ENCODE results near the gene DPH1.

Gene DPH1

DNA sequence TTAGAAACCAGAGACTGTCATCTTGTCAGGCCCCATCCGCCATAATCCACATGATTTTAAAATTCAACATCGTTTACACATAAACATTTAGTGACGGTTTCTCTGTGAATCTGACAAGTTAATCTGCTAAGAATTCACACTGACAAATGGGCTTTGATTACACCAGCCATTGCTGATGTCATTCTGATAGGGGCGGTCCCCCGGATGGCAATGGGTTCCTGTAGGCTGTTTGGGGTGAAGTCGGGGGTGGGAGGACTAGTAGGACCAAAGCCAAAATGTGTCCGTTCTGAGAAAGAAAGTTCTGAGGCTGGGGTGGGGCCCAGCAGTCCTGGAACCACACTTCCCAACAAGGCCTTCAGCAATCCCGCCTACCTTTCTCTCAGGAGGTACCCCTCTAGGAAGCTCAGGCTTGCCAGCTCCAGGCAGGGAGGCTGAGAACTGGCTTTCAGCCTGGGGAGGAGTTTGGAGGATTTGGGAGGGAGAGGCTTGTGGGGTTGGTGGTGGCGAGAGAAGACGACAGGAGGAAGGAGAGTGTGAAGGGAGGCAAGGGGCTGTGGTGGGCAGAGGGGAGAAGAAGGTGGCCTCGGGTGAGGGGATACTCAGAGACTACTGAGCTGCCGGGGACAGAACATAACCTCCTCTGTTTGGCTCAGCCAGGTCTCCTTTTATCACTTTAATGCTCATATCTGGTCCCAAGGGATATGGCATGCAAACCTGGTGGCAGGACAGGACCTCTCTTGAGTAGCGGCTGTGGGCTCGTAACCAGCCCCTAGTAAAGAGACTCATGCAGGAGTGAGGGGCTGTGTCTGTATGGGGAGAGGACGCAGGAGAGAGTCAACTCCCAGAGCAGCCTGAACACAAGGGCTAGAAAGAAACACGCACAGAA is 33.6 kb downstream of the DPH1 start:
- DNase-seq = no peak

DNA sequence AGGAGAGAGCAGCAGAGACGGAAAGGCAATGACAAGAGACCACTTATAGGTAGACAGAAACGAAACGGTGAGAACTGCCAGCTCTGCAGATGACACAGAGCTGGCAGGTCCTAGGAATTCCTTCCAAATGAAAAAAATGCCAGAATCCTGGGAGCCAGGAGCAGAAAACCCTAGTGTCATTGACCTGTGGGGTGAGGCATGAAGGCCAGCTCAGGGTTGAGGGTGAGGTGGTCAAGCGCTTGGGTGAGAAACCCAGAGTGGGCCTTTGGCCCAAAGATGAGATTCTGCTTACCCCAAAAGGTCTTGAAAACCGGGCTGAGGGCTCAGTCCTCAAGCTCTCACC is 34.2 kb downstream of the DPH1 start:
- no peak for DNase-seq

DNA sequence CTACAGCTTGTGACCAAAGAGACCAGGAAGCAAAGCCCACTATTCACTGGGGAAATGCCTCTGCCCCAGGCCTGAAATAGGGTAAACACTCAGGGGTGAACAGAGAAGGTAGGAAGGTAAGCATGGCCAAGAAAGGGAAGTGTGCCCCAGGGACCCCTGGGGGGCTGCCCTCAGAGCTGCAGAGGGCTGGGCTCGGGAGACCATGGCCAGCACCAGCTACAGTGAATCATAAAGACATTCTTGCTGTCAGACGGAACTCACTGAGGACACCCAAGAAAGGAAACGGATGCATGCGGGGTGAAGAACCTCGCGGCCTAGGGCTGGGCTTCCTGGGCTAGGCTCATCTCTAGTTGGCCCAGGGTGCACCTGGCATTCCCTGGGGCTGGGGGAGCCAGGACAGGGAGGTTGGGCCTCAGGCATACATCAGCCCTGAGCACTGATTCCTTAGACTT is 34.6 kb downstream of the DPH1 start:
- DNase-seq = no peak

DNA sequence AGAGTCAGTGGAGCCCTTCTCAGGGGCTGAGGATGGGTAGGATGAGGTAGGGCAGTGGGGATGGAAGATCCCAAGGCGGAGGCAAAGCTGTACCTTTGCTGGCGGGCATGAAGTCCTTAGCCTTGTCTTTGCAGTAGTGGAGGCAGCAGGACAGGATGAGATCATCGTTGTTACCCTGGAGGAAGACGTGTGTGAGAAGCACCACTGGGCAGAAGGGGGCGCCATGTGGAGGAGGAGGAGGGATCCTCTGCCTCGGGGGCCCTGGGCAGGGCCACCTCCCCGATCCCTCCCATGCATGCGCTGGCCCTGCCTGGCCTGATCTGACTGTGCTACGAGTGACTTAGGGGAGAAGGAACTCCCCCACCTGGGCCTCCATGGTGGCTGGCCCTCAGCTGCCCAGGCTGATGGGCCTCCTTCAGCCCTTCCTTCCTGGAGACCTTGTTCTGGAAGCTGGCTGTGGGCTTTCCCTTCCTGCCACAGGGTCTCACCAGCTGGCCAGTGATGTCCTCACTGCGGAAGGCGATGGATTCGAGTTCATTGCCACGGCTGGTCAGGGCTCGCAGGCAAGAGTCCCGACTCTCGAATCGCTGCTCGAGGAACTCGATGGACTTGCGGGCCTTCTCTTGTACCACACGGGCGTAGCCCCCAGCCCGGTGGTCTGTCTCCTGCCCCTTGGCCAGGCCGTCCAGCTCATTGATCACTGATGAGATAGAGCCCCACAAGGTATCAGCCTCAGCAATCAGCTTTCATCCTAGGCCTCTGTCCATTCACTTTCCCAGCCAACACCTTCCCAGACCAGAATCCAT is 35.2 kb downstream of the DPH1 start:
- peak in 1 of 2 donors; percentile 62 for DNase-seq

DNA sequence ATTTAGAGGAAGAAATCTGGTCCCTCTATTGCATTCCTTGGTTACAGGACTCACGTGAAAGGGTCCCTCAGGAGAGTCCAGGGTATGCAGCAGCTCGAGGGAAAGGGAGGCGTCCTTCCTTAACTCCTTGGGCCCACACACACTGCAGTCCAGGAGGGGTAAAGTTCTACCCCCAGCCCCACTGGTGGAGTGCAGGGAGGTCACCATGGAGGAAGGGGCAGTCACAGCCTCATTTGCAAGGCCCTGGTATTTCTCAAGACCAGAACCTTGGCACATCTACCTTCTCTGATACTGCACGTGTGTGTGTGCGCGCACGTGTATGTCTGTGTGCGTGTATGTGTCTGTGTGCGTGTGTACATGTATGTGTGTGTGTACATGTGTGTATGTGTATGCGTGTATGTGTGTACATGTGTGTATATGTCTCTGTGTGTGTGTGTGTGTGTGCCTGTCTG is 36.0 kb downstream of the DPH1 start:
- no peak for DNase-seq

DNA sequence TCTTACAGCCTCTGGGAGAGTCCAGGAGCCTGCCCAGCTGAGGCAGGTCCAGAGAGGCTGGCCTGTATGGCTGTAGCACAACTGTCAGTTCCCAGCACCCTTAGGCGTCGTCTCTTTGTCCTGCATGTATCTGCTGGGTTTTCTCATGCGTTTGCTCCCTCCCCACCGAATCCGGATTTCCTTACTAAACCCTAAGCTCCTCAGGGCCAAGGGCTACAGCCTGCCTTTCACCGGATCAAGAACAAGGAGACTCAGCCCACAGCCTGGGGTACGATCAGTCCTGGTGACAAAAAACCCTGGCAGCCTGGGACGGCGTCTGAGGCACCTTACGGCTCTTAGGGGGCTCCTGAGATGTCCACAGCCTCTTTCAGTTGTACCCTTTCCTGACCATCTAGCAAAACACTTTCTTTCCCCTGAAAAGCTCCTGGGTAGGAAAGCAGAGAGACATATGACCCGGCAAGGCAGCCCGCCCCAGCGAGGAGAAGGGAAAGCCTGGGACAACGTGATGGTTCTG is 37.2 kb downstream of the DPH1 start:
- no peak for DNase-seq

DNA sequence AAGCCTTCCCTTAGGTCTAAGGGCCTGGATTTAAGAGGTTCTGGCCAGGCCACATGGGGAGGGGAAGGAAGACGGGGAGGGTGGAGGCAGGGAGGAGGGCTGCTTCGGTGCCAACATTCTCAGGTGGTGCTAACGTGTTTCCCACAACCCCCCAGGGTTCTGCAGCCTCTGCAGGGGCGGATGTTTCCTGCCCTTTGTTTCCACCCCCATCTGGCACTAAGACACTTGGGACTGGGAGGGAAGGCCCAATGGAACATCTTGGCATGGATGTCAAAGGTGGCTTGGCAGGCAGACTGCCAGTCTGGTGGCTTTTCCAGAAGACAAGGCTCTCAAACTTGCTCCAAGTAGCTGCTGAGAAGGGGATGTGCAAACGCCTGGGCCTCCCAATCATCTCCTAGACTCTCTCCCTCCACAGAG is 37.7 kb downstream of the DPH1 start:
- DNase-seq = no peak

DNA sequence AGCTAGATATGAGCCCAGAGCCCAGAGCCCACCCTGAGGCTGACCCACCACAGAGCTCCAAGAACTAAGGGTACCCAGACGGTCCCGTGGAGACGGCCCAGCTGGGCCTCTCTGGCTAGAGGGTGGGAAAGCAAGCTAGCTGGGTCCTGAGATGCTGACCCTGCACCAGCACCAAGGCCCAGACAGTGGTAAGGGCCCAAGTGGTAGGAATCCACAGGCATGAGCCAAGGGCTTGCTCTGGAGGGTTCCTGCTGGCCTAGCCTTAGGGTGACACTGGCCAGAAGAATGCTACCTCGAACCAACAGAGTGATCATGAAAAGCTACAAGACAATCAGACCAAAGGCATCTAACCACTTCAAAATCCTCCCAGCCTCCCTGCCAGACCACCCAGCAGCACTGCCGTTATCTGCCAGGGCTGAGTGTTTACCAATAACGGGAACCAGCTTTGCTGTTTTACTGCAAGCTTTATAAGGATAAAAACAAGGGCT is 38.1 kb downstream of the DPH1 start:
- no peak for DNase-seq

DNA sequence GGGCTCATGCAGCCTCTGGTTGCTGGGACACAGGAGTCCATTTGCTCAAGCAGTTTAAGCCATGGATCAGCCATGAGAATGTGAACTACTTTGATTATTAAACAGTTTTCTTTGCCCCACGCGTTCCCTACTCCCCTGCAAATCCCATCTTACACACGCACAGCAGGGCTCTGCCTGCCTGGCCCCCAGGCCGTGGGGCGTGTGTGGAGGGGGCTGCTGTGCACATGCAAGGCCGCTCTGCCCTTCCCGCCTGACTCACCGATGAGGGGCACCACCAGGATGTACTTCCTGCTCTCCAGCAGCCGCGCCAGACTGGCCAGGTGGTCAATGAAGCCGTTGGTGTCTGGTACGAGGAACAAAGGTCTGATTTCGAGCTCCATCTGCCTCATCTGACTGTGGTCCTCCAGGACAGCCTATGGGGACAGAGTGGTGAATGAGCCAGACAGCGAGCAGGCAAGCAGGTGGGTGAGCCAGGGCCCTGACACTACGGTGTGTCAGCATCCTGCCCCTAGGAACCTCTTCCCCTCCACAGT is 38.6 kb downstream of the DPH1 start:
- DNase-seq = no peak

DNA sequence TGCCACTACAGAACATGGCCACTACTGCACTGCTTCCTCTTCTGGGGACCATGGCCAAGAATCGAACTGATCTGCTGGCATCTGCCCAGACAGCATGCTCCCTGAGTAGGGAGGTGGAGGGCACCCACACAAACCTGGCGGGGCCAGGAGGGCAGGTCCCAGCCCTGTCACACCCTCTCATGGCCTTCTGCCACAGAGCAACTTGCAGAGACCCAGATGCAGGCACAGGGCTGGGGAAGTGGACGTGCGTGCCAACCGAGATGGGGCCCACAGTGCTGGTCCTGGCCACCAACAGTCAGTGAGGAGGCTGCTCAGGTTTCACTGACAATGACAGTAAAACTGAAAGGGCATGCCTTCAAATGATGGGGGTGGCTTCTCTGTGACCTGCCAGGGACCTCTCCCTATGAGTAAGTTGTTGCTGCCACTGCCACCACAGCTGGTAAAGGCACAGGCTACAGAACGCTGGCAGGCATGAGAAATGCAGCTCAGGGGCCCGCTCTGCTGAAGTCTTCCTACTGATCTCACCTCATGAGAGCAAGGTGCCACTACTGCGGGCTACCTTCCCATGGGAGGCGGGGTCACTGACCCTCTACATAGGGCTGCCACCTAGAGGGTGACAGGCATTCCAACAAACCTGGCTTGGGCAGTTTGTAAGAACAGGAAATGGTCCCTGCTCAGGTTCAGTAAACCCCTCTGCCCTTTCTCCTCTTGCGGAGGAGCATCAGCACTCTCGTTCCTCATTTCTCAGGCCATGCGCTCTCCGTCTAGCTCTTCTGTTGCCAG is 40.5 kb downstream of the DPH1 start:
- no peak for DNase-seq

DNA sequence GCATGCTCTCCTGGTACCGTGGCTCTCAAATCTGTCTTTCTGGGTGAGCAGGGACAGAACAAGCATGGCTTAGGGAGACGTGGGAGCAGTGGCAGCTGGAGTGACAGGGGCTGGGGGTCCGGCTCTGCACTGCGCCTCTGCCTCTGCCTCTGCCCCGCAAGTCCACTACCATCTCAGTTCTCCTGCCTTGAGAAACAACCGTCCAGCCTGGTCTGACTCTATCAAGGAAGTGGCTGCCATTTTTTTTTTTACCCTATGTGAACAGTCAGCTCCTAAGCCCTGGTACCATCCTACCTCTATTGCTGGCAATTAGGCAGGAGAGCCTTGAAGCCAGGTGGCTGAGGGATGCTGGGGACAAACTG is 41.1 kb downstream of the DPH1 start:
- DNase-seq = no peak

DNA sequence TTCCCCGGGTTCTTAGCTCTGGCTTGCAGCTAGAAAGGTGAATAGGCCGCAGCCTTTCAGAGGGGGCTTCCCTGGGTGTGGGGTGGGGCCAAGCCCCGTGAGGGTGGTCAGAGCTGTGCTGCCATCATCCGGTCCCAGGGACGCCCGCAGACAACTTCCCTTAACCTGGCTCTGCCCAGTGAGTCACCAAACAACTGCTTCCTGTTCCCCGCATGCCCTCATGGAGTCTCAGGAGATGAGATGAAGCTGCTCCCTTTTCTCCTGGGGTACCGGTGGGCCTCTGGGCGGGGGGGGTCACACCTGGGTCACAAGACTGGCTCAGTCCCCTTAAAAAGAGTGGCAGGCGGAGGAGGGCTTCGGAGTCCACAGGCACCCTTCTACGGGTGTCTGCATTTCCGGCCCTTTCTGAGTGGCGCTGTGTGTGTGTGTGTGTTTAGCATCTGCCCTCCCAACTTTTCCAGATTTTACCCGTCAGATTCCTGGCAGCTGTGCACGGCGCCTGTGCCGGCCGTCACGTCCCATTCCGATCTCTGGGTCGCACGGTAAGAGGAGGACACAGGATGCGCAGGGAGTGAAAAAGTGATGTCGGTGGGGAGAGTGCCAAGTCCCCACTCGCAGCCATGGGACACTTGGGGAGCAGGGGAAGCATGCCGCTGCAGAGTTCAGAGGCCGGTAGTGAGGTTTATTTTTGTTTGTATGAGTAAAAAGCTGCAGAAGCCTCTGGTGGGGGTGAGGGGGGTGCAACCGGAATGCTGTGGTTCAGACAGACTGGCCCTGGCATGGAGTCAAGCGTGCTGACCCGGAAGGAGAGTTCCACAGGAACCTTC is 41.7 kb downstream of the DPH1 start:
- no peak for DNase-seq

DNA sequence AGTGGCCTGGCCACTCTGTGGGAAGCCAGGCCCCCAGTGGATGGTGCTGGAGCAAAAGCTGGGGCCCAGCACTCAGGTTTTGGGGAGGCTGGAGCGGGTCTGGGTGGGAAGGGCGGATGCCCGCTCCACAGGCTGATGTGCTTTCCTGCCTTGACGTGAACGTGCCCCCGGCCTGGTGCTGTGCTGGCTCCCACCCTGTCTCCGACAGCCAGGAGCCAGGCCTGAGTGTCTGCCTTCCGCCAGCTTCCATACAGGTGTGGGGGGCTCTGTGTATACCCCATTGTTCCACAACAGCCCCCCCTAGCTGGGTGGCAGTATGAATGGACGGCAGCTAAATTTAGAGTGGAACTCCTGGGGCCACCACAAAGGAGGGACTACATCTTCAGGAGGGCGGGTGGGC is 45.0 kb downstream of the DPH1 start:
- no peak for DNase-seq

DNA sequence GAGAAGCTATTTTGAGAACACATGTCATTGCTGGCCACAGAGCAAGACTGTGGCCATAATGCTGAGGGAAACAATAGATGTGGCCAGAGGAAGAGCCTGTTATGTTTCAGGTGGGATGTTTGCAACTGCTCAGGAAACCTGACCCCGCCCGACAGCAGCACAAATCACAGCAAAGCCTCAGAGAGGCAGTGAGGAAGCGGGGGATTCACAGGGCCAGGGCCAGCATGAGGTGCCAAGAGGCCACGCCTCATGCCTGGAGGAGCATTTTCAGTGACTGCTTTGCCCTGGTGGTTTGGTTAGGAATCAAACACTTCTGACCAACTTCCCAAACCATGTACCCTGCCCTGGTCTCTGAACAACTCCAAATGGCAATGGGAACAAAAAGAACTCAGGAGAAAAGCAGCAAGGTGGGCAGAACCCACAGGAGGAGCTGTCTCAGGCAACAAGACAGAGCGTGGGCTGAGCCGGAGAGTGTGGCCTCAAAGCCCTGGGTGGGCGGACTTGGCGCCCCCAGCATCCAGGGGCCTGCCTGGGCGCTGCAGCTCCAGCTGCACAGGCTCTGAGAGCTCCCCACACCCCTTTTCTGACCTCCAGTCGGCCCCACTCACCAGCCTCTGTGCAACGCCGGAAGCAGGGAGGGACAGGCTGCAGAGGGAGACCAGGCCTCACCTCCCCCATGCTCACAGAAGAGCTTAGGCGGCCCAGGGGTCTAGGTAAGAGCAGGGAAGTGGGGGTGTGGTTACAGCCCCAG is 45.6 kb downstream of the DPH1 start:
- DNase-seq = no peak

DNA sequence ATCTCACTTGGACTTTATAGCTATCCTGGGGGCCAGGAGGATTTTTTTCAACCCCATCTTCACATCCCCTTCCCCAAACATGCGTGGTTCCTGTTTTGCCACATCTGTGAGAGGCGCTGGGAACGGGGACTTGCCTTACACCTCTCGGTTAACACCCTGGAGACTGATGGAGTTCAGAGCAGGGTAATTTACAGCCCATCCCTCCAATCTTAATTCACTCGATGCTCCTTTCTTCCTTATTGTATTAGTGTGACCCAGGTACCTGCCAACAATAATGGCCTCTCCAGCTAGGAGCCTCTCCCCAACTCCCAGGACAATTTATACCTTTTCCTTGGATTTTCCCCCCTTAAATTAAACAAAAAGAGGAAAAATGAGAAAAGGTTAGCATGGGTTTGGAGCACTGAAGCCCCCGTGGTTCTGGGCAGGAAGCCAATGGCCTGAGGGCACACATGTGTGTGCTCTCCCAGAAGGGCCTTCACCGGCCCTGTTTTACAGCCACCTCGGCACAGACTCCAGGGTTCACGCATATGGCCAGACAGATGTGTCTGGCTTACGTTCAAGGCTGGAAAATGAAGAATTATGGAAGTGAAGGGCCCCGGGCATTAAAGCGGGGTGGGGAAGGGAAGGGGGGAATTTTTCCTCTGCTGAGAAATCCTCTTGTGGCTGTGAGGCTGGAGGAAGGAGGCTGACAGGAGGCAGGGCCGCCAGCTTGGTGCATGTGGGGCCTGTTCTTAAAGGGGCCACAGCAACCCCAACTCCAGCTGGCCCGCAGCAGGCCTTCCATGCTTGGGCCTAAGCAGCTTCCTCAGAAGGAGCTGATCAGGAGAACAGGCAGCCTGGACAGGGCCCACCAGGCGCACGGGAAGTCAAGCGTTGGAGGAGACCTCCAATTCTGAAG is 46.4 kb downstream of the DPH1 start:
- DNase-seq = no peak

DNA sequence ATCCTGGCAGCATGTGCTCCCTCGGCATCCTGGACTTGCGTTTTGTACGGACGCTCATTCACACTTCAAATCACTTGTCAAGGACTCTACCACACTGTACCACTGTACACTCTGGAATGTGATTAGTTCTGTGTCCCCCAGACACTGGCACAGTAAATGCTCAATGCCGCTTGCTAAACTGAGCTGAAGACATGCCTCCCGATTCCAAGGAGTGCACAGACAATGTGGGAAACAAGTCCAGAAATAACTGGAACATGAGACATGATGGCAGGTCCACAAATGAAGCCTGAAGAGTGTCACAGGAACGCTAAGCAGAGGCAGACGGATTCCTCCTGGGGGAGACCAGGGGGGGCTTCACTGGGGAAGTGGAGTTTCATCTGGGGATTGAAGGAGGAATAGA is 47.1 kb downstream of the DPH1 start:
- no peak for DNase-seq

DNA sequence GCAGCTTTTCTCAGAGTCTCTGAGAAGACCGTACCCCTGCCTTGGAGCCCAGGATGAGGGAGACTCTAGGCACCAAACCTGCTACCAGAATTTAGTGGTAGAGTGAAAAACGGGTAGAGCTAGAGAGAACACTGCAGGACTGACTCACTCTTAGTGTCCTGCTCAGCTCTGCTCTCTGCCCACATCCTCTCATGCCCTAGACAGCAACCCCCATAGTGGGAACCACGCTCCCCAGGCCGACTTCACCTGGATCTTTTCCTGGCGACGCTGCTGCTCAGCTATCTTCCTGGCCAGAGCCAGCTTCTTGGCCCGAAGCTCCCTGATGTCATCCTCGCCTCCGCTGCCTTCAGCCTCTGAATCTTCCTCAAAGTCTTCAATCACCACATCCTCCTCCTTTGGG is 51.6 kb downstream of the DPH1 start:
- no peak for DNase-seq

DNA sequence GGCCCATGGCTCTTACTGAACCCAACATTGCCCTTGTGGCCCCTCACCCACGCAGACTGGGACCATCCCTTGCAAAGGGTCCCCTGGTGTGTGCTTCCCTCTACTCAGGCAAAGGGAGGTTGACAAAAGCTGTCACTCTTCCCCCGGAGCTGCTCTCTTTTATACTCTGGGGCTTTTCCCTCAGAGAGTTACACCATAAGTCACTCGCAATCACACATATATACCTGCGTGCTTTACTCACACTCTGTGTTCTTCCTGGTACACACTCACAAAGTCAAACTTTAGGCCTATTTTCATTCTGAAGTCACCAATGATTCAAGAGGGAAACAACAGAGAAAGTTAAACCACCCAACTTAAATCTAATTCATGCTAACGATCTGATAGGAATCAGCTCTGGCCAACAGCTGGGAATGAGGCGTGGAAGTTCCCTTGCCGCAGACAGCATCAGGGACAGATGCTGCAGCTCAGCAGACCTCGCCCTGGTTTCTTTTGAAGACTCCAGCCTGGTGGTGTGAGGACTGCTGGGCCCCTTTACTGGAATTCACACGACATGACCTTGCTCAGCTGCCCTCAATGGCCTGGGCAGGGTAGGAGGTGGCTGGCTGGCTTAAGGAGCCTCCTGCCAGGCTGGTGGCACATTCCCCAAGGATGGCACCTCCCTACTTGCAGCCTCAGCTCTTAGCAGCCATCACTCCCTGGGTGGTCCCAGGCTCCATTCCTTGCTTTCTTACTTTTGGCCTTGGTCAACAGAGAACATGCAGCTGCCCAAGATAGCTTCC is 52.2 kb downstream of the DPH1 start:
- no peak for DNase-seq

DNA sequence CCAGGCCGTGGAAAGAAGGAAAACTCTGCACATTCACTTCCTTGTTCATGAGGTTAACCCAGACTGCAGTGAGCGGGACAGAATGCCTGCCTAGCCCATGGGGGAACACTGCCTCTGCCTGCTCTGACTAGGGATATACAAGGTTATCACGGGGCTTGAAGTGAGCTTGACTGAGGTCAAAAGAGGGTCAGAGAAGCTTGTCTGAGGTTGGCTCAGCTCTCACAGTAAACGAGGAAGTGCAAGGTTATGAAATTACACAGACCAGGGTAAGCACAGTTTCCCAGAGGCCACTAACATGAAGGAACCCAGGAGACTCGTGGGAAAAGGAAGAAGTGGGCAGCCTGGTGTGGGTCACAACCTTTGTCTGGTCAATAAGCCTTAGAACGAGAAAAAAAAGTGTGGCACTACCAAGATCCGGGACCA is 53.7 kb downstream of the DPH1 start:
- peak in 1 of 2 donors; percentile 16 for DNase-seq
